ENCODE measurements around the gene PRICKLE4. TPM values are rescaled to one million over a fixed set of nuclear protein-coding genes. Genes with fewer than 3 reads are reported as not detected.

The PRICKLE4 gene
- total and polyA plus RNA-seq, 2 of the 13 experiments (the other 11 are each of a cell fraction or from before 2014, with no cell fraction given), result 0.92 to 1.2 TPM

DNA sequence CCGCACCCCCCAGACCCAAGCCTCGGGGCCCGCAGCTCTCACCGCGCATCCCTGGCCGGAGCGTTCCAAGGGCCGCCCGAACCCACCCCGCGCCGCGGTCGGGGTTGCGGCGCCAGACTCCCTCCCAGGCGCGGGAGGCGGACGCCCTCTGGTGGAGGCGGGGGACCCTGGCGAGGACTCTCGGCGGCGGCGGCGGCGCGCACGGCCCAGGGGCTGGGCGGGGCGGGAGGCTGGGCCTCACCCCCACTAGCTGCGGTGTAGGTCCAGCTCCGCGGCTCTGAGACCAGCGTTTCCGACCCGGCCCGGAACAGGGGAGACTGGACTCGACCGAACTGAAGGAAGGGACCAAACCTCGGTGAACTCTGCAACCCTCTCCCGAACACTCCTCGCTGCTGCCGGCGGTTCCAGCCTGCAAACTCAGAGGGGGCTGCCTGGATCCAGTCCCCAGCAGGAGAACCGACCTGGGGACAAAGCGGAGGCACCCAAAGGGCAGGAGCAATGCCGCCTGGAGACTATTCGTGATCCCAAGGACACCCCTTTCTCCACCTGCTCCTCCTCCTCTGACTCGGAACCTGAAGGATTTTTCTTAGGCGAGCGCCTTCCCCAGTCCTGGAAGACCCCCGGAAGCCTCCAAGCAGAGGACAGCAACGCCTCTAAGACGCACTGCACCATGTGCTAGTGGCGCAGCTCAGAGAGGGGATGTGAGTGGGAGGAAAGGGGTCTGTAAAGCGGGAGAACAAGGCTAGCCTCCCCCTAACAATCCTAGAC, 6.1 kb downstream of the PRICKLE4 start (continued):
- peak; percentile 76 for TF ChIP-seq AGO1 (IDR thresholded peaks at IDR 0.05; ENCODE audit: low read depth, low read length, poor library complexity, severe bottlenecking)
- TF ChIP-seq, protein P1, sequence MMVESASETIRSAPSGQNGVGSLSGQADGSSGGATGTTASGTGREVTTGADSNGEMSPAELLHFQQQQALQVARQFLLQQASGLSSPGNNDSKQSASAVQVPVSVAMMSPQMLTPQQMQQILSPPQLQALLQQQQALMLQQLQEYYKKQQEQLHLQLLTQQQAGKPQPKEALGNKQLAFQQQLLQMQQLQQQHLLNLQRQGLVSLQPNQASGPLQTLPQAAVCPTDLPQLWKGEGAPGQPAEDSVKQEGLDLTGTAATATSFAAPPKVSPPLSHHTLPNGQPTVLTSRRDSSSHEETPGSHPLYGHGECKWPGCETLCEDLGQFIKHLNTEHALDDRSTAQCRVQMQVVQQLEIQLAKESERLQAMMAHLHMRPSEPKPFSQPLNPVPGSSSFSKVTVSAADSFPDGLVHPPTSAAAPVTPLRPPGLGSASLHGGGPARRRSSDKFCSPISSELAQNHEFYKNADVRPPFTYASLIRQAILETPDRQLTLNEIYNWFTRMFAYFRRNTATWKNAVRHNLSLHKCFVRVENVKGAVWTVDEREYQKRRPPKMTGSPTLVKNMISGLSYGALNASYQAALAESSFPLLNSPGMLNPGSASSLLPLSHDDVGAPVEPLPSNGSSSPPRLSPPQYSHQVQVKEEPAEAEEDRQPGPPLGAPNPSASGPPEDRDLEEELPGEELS (CRISPR knock-in tag; IDR thresholded peaks at IDR 0.05), result no peak
- no peak for TF ChIP-seq ZNF577 (CRISPR knock-in tag; IDR thresholded peaks at IDR 0.05; ENCODE audit: borderline replicate concordance, low read depth)
- TF ChIP-seq U2AF2 (IDR thresholded peaks at IDR 0.05; ENCODE audit: low read depth, low read length), result no peak
- TF ChIP-seq, protein P2, sequence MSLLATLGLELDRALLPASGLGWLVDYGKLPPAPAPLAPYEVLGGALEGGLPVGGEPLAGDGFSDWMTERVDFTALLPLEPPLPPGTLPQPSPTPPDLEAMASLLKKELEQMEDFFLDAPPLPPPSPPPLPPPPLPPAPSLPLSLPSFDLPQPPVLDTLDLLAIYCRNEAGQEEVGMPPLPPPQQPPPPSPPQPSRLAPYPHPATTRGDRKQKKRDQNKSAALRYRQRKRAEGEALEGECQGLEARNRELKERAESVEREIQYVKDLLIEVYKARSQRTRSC (CRISPR knock-in tag; IDR thresholded peaks at IDR 0.05; ENCODE audit: low read depth), result no peak
- TF ChIP-seq, protein P3, sequence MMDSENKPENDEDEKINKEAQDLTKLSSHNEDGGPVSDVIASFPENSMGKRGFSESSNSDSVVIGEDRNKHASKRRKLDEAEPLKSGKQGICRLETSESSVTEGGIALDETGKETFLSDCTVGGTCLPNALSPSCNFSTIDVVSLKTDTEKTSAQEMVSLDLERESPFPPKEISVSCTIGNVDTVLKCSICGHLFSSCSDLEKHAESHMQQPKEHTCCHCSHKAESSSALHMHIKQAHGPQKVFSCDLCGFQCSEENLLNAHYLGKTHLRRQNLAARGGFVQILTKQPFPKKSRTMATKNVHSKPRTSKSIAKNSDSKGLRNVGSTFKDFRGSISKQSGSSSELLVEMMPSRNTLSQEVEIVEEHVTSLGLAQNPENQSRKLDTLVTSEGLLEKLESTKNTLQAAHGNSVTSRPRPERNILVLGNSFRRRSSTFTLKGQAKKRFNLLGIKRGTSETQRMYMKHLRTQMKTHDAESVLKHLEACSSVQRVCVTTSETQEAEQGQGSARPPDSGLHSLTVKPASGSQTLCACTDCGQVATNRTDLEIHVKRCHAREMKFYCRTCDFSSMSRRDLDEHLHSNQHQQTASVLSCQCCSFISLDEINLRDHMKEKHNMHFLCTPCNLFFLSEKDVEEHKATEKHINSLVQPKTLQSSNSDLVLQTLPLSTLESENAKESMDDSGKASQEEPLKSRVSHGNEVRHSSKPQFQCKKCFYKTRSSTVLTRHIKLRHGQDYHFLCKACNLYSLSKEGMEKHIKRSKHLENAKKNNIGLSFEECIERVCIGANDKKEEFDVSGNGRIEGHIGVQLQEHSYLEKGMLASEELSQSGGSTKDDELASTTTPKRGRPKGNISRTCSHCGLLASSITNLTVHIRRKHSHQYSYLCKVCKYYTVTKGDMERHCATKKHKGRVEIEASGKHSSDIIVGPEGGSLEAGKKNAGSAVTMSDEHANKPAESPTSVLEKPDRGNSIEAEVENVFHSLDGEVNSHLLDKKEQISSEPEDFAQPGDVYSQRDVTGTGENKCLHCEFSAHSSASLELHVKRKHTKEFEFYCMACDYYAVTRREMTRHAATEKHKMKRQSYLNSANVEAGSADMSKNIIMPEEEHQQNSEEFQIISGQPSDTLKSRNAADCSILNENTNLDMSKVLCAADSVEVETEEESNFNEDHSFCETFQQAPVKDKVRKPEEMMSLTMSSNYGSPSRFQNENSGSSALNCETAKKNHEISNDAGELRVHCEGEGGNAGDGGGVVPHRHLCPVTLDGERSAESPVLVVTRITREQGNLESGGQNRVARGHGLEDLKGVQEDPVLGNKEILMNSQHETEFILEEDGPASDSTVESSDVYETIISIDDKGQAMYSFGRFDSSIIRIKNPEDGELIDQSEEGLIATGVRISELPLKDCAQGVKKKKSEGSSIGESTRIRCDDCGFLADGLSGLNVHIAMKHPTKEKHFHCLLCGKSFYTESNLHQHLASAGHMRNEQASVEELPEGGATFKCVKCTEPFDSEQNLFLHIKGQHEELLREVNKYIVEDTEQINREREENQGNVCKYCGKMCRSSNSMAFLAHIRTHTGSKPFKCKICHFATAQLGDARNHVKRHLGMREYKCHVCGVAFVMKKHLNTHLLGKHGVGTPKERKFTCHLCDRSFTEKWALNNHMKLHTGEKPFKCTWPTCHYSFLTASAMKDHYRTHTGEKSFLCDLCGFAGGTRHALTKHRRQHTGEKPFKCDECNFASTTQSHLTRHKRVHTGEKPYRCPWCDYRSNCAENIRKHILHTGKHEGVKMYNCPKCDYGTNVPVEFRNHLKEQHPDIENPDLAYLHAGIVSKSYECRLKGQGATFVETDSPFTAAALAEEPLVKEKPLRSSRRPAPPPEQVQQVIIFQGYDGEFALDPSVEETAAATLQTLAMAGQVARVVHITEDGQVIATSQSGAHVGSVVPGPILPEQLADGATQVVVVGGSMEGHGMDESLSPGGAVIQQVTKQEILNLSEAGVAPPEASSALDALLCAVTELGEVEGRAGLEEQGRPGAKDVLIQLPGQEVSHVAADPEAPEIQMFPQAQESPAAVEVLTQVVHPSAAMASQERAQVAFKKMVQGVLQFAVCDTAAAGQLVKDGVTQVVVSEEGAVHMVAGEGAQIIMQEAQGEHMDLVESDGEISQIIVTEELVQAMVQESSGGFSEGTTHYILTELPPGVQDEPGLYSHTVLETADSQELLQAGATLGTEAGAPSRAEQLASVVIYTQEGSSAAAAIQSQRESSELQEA (CRISPR knock-in tag; IDR thresholded peaks at IDR 0.05; ENCODE audit: not compliant biosample characterization), result no peak
- TF ChIP-seq, protein P4, sequence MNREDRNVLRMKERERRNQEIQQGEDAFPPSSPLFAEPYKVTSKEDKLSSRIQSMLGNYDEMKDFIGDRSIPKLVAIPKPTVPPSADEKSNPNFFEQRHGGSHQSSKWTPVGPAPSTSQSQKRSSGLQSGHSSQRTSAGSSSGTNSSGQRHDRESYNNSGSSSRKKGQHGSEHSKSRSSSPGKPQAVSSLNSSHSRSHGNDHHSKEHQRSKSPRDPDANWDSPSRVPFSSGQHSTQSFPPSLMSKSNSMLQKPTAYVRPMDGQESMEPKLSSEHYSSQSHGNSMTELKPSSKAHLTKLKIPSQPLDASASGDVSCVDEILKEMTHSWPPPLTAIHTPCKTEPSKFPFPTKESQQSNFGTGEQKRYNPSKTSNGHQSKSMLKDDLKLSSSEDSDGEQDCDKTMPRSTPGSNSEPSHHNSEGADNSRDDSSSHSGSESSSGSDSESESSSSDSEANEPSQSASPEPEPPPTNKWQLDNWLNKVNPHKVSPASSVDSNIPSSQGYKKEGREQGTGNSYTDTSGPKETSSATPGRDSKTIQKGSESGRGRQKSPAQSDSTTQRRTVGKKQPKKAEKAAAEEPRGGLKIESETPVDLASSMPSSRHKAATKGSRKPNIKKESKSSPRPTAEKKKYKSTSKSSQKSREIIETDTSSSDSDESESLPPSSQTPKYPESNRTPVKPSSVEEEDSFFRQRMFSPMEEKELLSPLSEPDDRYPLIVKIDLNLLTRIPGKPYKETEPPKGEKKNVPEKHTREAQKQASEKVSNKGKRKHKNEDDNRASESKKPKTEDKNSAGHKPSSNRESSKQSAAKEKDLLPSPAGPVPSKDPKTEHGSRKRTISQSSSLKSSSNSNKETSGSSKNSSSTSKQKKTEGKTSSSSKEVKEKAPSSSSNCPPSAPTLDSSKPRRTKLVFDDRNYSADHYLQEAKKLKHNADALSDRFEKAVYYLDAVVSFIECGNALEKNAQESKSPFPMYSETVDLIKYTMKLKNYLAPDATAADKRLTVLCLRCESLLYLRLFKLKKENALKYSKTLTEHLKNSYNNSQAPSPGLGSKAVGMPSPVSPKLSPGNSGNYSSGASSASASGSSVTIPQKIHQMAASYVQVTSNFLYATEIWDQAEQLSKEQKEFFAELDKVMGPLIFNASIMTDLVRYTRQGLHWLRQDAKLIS (CRISPR knock-in tag; IDR thresholded peaks at IDR 0.05), result no peak
- no peak; the same call in 1 of the 2 replicates for TF ChIP-seq ZFP90 (CRISPR knock-in tag; IDR thresholded peaks at IDR 0.05; ENCODE audit: borderline replicate concordance)

Data from HepG2 (cell line).